Activated effector memory CD4-positive, alpha-beta T cell treated with Interleukin-2 at 50 U/mL for 16 hours (primary cell): ENCODE measurements around the gene SRC.

ENCODE experiments used
- DNase-seq: peaks from one replicate; pipeline ENCODE4 v3.0.0-alpha.2; 2020

SRC gene

GRCh38 chr20:37436527-37437186, 90.7 kb downstream of the SRC start:
- DNase-seq: no peak

GRCh38 chr20:37437676-37438075, 91.7 kb downstream of the SRC start:
- no peak for DNase-seq

- DNase-seq: no peak
Measured at GRCh38 chr20:37438464-37439222, 92.7 kb downstream of the SRC start.

- no peak for DNase-seq
Measured at GRCh38 chr20:37439223-37439933, 93.4 kb downstream of the SRC start.

GRCh38 chr20:37441023-37441422, 95.1 kb downstream of the SRC start:
- DNase-seq: no peak

- no peak for DNase-seq
Measured at GRCh38 chr20:37442547-37442946, 96.6 kb downstream of the SRC start.

- DNase-seq: no peak
Measured at GRCh38 chr20:37442986-37443385, 97.0 kb downstream of the SRC start.

- DNase-seq: no peak
Measured at GRCh38 chr20:37443596-37443995, 97.7 kb downstream of the SRC start.

- DNase-seq: no peak
Measured at GRCh38 chr20:37445041-37445440, 99.1 kb downstream of the SRC start.

GRCh38 chr20:37446286-37447032, 100.5 kb downstream of the SRC start:
- DNase-seq: no peak

GRCh38 chr20:37447688-37448087, 101.7 kb downstream of the SRC start:
- DNase-seq: no peak

GRCh38 chr20:37449276-37449675, 103.3 kb downstream of the SRC start:
- DNase-seq: no peak

GRCh38 chr20:37450344-37450743, 104.4 kb downstream of the SRC start:
- no peak for DNase-seq

GRCh38 chr20:37451616-37452015, 105.7 kb downstream of the SRC start:
- DNase-seq: no peak

- DNase-seq: no peak
Measured at GRCh38 chr20:37452236-37452635, 106.3 kb downstream of the SRC start.

- DNase-seq: no peak
Measured at GRCh38 chr20:37453288-37453687, 107.3 kb downstream of the SRC start.

- DNase-seq: no peak
Measured at GRCh38 chr20:37453836-37454235, 107.9 kb downstream of the SRC start.

- DNase-seq: no peak
Measured at GRCh38 chr20:37454636-37455385, 108.9 kb downstream of the SRC start.
